GM18873 (cell line): ENCODE measurements around the gene ASIC1.
"Not testable (repeated sequence)": the region's sequence is repeated elsewhere in the genome, so short reads cannot be mapped to it uniquely, and the experiment has no call there.

ENCODE experiments used
- ATAC-seq: cut with Tn5 transposase; IDR thresholded peaks from one replicate; pipeline ENCODE4 v1.9.1; 2021; ENCODE audit warnings: mild to moderate bottlenecking, moderate library complexity, moderate number of reproducible peaks; ENCODE audit not compliant: unreplicated experiment, low FRiP score

Gene ASIC1

GRCh38 chr12:50081096-50081808 lies 23.9 kb downstream of the ASIC1 start:
- ATAC-seq = no peak

- ATAC-seq = no peak
Measured at GRCh38 chr12:50082644-50083043, 25.2 kb downstream of the ASIC1 start.

- no peak for ATAC-seq
Measured at GRCh38 chr12:50083301-50083700, 25.9 kb downstream of the ASIC1 start.

GRCh38 chr12:50084409-50084774 lies 27.0 kb downstream of the ASIC1 start:
- ATAC-seq = not testable (repeated sequence)

- ATAC-seq = peak; percentile 67
Measured at GRCh38 chr12:50084775-50085614, 27.6 kb downstream of the ASIC1 start, which contains the start of gene SMARCD1. Gene SMARCD1 (plus strand): TSS chr12:50085342. CDS start chr12:50085370, 28 bp downstream.

- no peak for ATAC-seq
Measured at GRCh38 chr12:50085615-50086072, 28.2 kb downstream of the ASIC1 start.

- ATAC-seq = no peak
Measured at GRCh38 chr12:50086148-50086547, 28.8 kb downstream of the ASIC1 start.

- no peak for ATAC-seq
Measured at GRCh38 chr12:50087151-50087550, 29.8 kb downstream of the ASIC1 start.

GRCh38 chr12:50087995-50088394 lies 30.6 kb downstream of the ASIC1 start:
- no peak for ATAC-seq

GRCh38 chr12:50088577-50089335 lies 31.4 kb downstream of the ASIC1 start:
- ATAC-seq = no peak

- ATAC-seq = no peak
Measured at GRCh38 chr12:50089730-50090129, 32.3 kb downstream of the ASIC1 start.

- ATAC-seq = no peak
Measured at GRCh38 chr12:50090391-50090790, 33.0 kb downstream of the ASIC1 start.

- no peak for ATAC-seq
Measured at GRCh38 chr12:50097952-50098351, 40.6 kb downstream of the ASIC1 start.

GRCh38 chr12:50099302-50100008 lies 42.1 kb downstream of the ASIC1 start:
- no peak for ATAC-seq

- ATAC-seq = no peak
Measured at GRCh38 chr12:50100561-50100960, 43.2 kb downstream of the ASIC1 start.

GRCh38 chr12:50101663-50102062 lies 44.3 kb downstream of the ASIC1 start:
- ATAC-seq = no peak

GRCh38 chr12:50102131-50102531 lies 44.7 kb downstream of the ASIC1 start:
- ATAC-seq = no peak

GRCh38 chr12:50102646-50103309 lies 45.4 kb downstream of the ASIC1 start:
- ATAC-seq = no peak

- ATAC-seq = no peak
Measured at GRCh38 chr12:50103351-50103750, 46.0 kb downstream of the ASIC1 start.
